CD4-positive, alpha-beta memory T cell (primary cell): ENCODE data around the gene LSG1. TPM values are rescaled to one million over a fixed set of nuclear protein-coding genes. Genes with fewer than 3 reads are reported as not detected.
A peak's percentile ranks its signal among the peaks of the same experiment; 100 is the strongest.

ENCODE experiments used
- CTCF ChIA-PET: fragments of 350-600 bp; sonication (Branson Sonifier 250); formaldehyde crosslinking; loops from one replicate; lab custom pipeline; 2021; ENCODE audit warnings: inconsistent platforms; ENCODE audit not compliant: partially characterized antibody; lab: Charles Lee
- POLR2A ChIA-PET: fragments of 350-600 bp; sonication (Branson Sonifier 250); formaldehyde crosslinking; loops from one replicate; lab custom pipeline; 2021; ENCODE audit not compliant: partially characterized antibody; lab: Charles Lee
- DNase-seq, 5 donors: peaks; one replicate each; pipeline versions ENCODE4 v3.0.0 to v3.0.0-alpha.2; 2020 to 2022; ENCODE audit warnings: mixed read lengths in 1 of 5
- H3K27ac ChIP-seq: one replicate; pipeline ENCODE4 v1.7.0; 2013; ENCODE audit warnings: low read depth, low read length
- H3K27me3 ChIP-seq: 2 replicates; pipeline ENCODE4 v1.7.0; 2013; ENCODE audit warnings: mild to moderate bottlenecking, low read length, moderate library complexity; ENCODE audit not compliant: insufficient read depth
- H3K36me3 ChIP-seq: 2 replicates; pipeline ENCODE4 v1.7.0; 2013; ENCODE audit warnings: mild to moderate bottlenecking, low read length, moderate library complexity; ENCODE audit not compliant: insufficient read depth
- H3K4me1 ChIP-seq: 2 replicates; pipeline ENCODE4 v1.7.0; 2013; ENCODE audit warnings: mild to moderate bottlenecking, low read length, moderate library complexity; ENCODE audit not compliant: insufficient read depth
- H3K4me3 ChIP-seq, 2 donors: one replicate each; pipeline ENCODE4 v1.7.0; 2013; ENCODE audit warnings: low read length in 2 of 2, mild to moderate bottlenecking in 1 of 2
- H3K9me3 ChIP-seq, 2 donors: one replicate each; pipeline ENCODE4 v1.7.0; 2013; ENCODE audit warnings: low read length in 2 of 2, control low read depth in 1 of 2; ENCODE audit not compliant: control insufficient read depth in 1 of 2
- H3K27ac Mint-ChIP-seq, 7 donors: one replicate each; pipeline ENCODE4 v1.8.0; 2020 to 2021; ENCODE audit warnings: mixed read lengths in 7 of 7, mild to moderate bottlenecking in 6 of 7, inconsistent platforms in 3 of 7, moderate library complexity in 3 of 7
- H3K27me3 Mint-ChIP-seq, 2 donors: one replicate each; pipeline ENCODE4 v1.8.0; 2020 to 2021; ENCODE audit warnings: mixed read lengths in 2 of 2
- H3K36me3 Mint-ChIP-seq, 2 donors: one replicate each; pipeline ENCODE4 v1.8.0; 2020 to 2021; ENCODE audit warnings: mixed read lengths in 2 of 2, inconsistent platforms in 1 of 2, mild to moderate bottlenecking in 1 of 2
- H3K4me1 Mint-ChIP-seq, 4 donors: one replicate each; pipeline ENCODE4 v1.8.0; 2020 to 2021; ENCODE audit warnings: mixed read lengths in 4 of 4, mild to moderate bottlenecking in 1 of 4
- H3K4me3 Mint-ChIP-seq, 8 donors: one replicate each; pipeline ENCODE4 v1.8.0; 2020 to 2021; ENCODE audit warnings: mixed read lengths in 8 of 8, mild to moderate bottlenecking in 7 of 8, moderate library complexity in 6 of 8, inconsistent platforms in 3 of 8
- H3K9me3 Mint-ChIP-seq, 8 donors: one replicate each; pipeline ENCODE4 v1.8.0; 2020 to 2021; ENCODE audit warnings: mixed read lengths in 8 of 8, mild to moderate bottlenecking in 5 of 8, inconsistent platforms in 3 of 8, moderate library complexity in 1 of 8
- intact Hi-C: fragments of 100-400 bp; cut with micrococcal nuclease; formaldehyde crosslinking; loops from one replicate; pipeline ENCODE4 v1.15.1; 2023
- polyA plus RNA-seq, 2 donors: library from polyadenylated mRNA; unstranded; fragments of 300-500 nt; fragmentation: Illumina TruSeq; gene quantifications; one replicate each; pipeline ENCODE4 v1.2.3, GENCODE V29; 2021
- total RNA-seq, 2 experiments: library from RNA; stranded (reverse); gene quantifications; one replicate each; pipeline ENCODE4 v1.2.3, GENCODE V29; 2021

Gene LSG1
- total and polyA plus RNA-seq, 4 experiments from 2014 or later, result 9.6 to 49.5 (median 42.3) TPM

GRCh38 chr3:194642769-194643168 lies 29.2 kb downstream of the LSG1 start:
- H3K36me3 Mint-ChIP-seq, result peaks cover 51 to 63% of the 10 kb centered on the region in 2 donors
- CTCF ChIA-PET, result interaction anchor here (0.7 to 1.2 kb wide), 3 partner anchors 9 to 464 kb away, joined by 3 read pairs; no protein-coding TSS in a partner anchor

GRCh38 chr3:194640829-194641228 lies 31.2 kb downstream of the LSG1 start:
- H3K36me3 ChIP-seq, result peaks cover 41% of the 10 kb centered on the region
- H3K27me3 ChIP-seq, result no peaks in the 10 kb centered on the region
- no peaks in the 10 kb centered on the region for H3K9me3 Mint-ChIP-seq
- ChIA-PET CTCF (interaction anchor here (0.5 kb wide), 1 partner anchor 157 kb away, joined by 3 read pairs; no protein-coding TSS in a partner anchor), POLR2A (no interaction called here)
- no peaks in the 10 kb centered on the region for H3K27me3 Mint-ChIP-seq
- no peak overlapping the region for H3K4me3 Mint-ChIP-seq
- H3K27ac Mint-ChIP-seq, result peak overlapping the region in 1 of 7 donors; percentile 30
- intact Hi-C loops, result no loop called here
- no peak overlapping the region for H3K27ac ChIP-seq
- H3K4me1 ChIP-seq, result peaks cover 3% of the 10 kb centered on the region
- no peak overlapping the region for H3K4me3 ChIP-seq
- peaks cover 0 to 17% (median 7%) of the 10 kb centered on the region in 4 donors for H3K4me1 Mint-ChIP-seq
- DNase-seq, result peak in 4 of 5 donors; percentile 13 to 33 (median 24)
- peaks cover 42 to 51% of the 10 kb centered on the region in 2 donors for H3K36me3 Mint-ChIP-seq
- H3K9me3 ChIP-seq, result no peaks in the 10 kb centered on the region

More at GRCh38 chr3:194642769-194643168, 29.2 kb downstream of the LSG1 start:
- no peak overlapping the region for H3K4me3 Mint-ChIP-seq
- peak overlapping the region in 1 of 7 donors; percentile 15 for H3K27ac Mint-ChIP-seq
- no peaks in the 10 kb centered on the region for H3K27me3 Mint-ChIP-seq
- H3K36me3 ChIP-seq, result peaks cover 44% of the 10 kb centered on the region
- H3K27me3 ChIP-seq, result no peaks in the 10 kb centered on the region
- POLR2A ChIA-PET, result no interaction called here
- no peaks in the 10 kb centered on the region for H3K9me3 ChIP-seq
- peaks cover 3% of the 10 kb centered on the region for H3K4me1 ChIP-seq
- peaks cover 0 to 8% (median 6%) of the 10 kb centered on the region in 4 donors for H3K4me1 Mint-ChIP-seq
- intact Hi-C loops, result no loop called here
- H3K9me3 Mint-ChIP-seq, result no peaks in the 10 kb centered on the region
- no peak overlapping the region for H3K27ac ChIP-seq
- DNase-seq, result no peak
- no peak overlapping the region for H3K4me3 ChIP-seq

GRCh38 chr3:194638991-194639605 lies 32.9 kb downstream of the LSG1 start:
- H3K9me3 Mint-ChIP-seq, result no peaks in the 10 kb centered on the region
- peaks cover 27 to 37% of the 10 kb centered on the region in 2 donors for H3K36me3 Mint-ChIP-seq
- no peaks in the 10 kb centered on the region for H3K27me3 Mint-ChIP-seq
- peaks cover 29% of the 10 kb centered on the region for H3K36me3 ChIP-seq
- POLR2A ChIA-PET, result no interaction called here
- H3K27ac ChIP-seq, result no peak overlapping the region
- peaks cover 3% of the 10 kb centered on the region for H3K4me1 ChIP-seq
- CTCF ChIA-PET, result interaction anchor here (1.0 to 1.1 kb wide), 2 partner anchors 10 to 49 kb away, joined by 3 read pairs; no protein-coding TSS in a partner anchor
- no peaks in the 10 kb centered on the region for H3K27me3 ChIP-seq
- intact Hi-C loops, result no loop called here
- peaks cover 6 to 22% (median 10%) of the 10 kb centered on the region in 4 donors for H3K4me1 Mint-ChIP-seq
- no peak overlapping the region for H3K4me3 Mint-ChIP-seq
- no peak for DNase-seq
- H3K4me3 ChIP-seq, result no peak overlapping the region
- no peaks in the 10 kb centered on the region for H3K9me3 ChIP-seq
- peak overlapping the region in 2 of 7 donors; percentile 55 to 71 for H3K27ac Mint-ChIP-seq

GRCh38 chr3:194637541-194638400 lies 34.2 kb downstream of the LSG1 start:
- Histone ChIP-seq H3K36me3 (peaks cover 18% of the 10 kb centered on the region), H3K9me3 (no peaks in the 10 kb centered on the region), H3K4me3 (no peak overlapping the region), H3K4me1 (peaks cover 4% of the 10 kb centered on the region), H3K27ac (no peak overlapping the region), H3K27me3 (no peaks in the 10 kb centered on the region)
- H3K36me3 Mint-ChIP-seq, result peaks cover 16 to 25% of the 10 kb centered on the region in 2 donors
- no peaks in the 10 kb centered on the region for H3K9me3 Mint-ChIP-seq
- intact Hi-C loops, result no loop called here
- peaks cover 7 to 27% (median 14%) of the 10 kb centered on the region in 4 donors for H3K4me1 Mint-ChIP-seq
- POLR2A ChIA-PET, result no interaction called here
- CTCF ChIA-PET, result interaction anchor here (1.0 kb wide), 1 partner anchor 11 kb away, joined by 3 read pairs; no protein-coding TSS in a partner anchor
- H3K27me3 Mint-ChIP-seq, result no peaks in the 10 kb centered on the region
- H3K27ac Mint-ChIP-seq, result peak overlapping the region in 4 of 7 donors; percentile 18 to 57 (median 36)
- DNase-seq, result no peak
- no peak overlapping the region for H3K4me3 Mint-ChIP-seq

GRCh38 chr3:194637066-194637465 lies 34.9 kb downstream of the LSG1 start:
- Histone ChIP-seq H3K27me3 (no peaks in the 10 kb centered on the region), H3K9me3 (no peaks in the 10 kb centered on the region), H3K4me3 (no peak overlapping the region), H3K27ac (no peak overlapping the region), H3K4me1 (peaks cover 11% of the 10 kb centered on the region), H3K36me3 (peaks cover 14% of the 10 kb centered on the region)
- Mint-ChIP-seq H3K4me3 (peak overlapping the region in 1 of 8 donors; percentile 20), H3K9me3 (no peaks in the 10 kb centered on the region), H3K27ac (peak overlapping the region; percentile 18 to 57 (median 36)), H3K36me3 (peaks cover 12 to 19% of the 10 kb centered on the region in 2 donors), H3K27me3 (no peaks in the 10 kb centered on the region), H3K4me1 (peaks cover 5 to 33% (median 14%) of the 10 kb centered on the region in 4 donors)
- intact Hi-C loops, result no loop called here
- CTCF ChIA-PET, result interaction anchor here (1.5 kb wide), 1 partner anchor 13 kb away, joined by 5 read pairs; no protein-coding TSS in a partner anchor
- POLR2A ChIA-PET, result no interaction called here
- DNase-seq, result no peak

- no peaks in the 10 kb centered on the region for H3K36me3 Mint-ChIP-seq
- peaks cover 7% of the 10 kb centered on the region for H3K4me1 ChIP-seq
- H3K36me3 ChIP-seq, result no peaks in the 10 kb centered on the region
- peak within 1 kb of the TSS; percentile 53 to 89 (median 70) for H3K27ac Mint-ChIP-seq
- no peaks in the 10 kb centered on the region for H3K9me3 Mint-ChIP-seq
- peak; percentile 45 to 62 (median 50) for DNase-seq
- H3K27me3 ChIP-seq, result no peaks in the 10 kb centered on the region
- intact Hi-C loops, result loop anchor here (1.0 kb wide), 1 partner anchor 161 kb away; no protein-coding TSS in a partner anchor
- no peaks in the 10 kb centered on the region for H3K9me3 ChIP-seq
- H3K27me3 Mint-ChIP-seq, result no peaks in the 10 kb centered on the region
- CTCF ChIA-PET, result interaction anchor here (0.6 to 1.8 kb wide), 11 partner anchors 10 to 176 kb away, joined by 3 to 5 read pairs (median 3); partner anchors contain the start of gene LSG1
- H3K27ac ChIP-seq, result no peak within 1 kb of the TSS
- H3K4me1 Mint-ChIP-seq, result peaks cover 3 to 30% (median 10%) of the 10 kb centered on the region in 4 donors
- POLR2A ChIA-PET, result interaction anchor here (0.7 to 1.4 kb wide), 4 partner anchors 38 to 148 kb away, joined by 3 to 6 read pairs (median 3); partner anchors contain the start of gene LSG1
- peak within 1 kb of the TSS; percentile 36 to 64 for H3K4me3 ChIP-seq
- peak within 1 kb of the TSS; percentile 84 to 93 (median 88) for H3K4me3 Mint-ChIP-seq
These were observed 38.5 kb downstream of the LSG1 start, which contains the start of gene TMEM44 for GRCh38 chr3:194633349-194634004. TSS of gene TMEM44 (minus strand) at chr3:194633419. CDS start at chr3:194633215, 204 bp downstream.
